ENCODE measurements around the gene KCNN1.
A peak's percentile ranks its signal among the peaks of the same experiment; 100 is the strongest.

DNA sequence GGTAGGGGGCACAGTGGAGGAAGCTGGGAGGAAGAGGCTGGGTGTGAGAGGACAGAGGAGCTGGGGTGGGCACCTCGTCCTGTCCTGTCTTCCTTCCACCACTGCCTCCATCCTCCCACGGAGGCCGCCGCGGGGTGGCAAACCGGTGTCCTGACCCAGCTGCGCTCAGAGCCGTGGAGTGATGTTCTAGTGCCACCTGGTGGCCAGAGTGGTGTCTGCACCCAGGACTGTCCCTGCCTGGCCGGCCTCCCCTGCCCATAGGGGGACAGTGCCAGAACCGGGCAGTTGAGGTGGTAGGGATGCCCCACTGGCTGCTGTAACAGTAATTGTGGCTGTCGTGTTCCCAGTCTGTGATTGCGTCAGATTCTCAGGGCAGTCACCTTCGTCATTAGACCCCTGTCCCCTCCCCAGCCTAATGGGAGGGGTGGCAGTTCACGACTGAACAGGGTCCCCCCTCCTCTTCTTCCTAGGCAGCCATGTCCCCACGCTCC, 30.0 kb downstream of the KCNN1 start:
- no peak for TF ChIP-seq JUN (IDR thresholded peaks at IDR 0.05; ENCODE audit: borderline replicate concordance, low read depth, low read length)
- no peak for TF ChIP-seq JUN (CRISPR knock-in tag; IDR thresholded peaks at IDR 0.05; ENCODE audit: borderline replicate concordance)
- TF ChIP-seq, protein P1, sequence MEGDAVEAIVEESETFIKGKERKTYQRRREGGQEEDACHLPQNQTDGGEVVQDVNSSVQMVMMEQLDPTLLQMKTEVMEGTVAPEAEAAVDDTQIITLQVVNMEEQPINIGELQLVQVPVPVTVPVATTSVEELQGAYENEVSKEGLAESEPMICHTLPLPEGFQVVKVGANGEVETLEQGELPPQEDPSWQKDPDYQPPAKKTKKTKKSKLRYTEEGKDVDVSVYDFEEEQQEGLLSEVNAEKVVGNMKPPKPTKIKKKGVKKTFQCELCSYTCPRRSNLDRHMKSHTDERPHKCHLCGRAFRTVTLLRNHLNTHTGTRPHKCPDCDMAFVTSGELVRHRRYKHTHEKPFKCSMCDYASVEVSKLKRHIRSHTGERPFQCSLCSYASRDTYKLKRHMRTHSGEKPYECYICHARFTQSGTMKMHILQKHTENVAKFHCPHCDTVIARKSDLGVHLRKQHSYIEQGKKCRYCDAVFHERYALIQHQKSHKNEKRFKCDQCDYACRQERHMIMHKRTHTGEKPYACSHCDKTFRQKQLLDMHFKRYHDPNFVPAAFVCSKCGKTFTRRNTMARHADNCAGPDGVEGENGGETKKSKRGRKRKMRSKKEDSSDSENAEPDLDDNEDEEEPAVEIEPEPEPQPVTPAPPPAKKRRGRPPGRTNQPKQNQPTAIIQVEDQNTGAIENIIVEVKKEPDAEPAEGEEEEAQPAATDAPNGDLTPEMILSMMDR (IDR thresholded peaks at IDR 0.05 in 2 of 3, conservative IDR thresholded peaks at IDR 0.05 in 1 of 3; ENCODE audit: insufficient read depth in 2 of 3, low read depth in 1 of 3, low read length in 3 of 3), result peak; percentile 96 to 99 (median 98)
- TF ChIP-seq, protein P2, sequence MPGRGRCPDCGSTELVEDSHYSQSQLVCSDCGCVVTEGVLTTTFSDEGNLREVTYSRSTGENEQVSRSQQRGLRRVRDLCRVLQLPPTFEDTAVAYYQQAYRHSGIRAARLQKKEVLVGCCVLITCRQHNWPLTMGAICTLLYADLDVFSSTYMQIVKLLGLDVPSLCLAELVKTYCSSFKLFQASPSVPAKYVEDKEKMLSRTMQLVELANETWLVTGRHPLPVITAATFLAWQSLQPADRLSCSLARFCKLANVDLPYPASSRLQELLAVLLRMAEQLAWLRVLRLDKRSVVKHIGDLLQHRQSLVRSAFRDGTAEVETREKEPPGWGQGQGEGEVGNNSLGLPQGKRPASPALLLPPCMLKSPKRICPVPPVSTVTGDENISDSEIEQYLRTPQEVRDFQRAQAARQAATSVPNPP (IDR thresholded peaks at IDR 0.05; ENCODE audit: borderline replicate concordance, insufficient read depth, insufficient read length), result no peak
- no peak for TF ChIP-seq ZNF444 (CRISPR knock-in tag; IDR thresholded peaks at IDR 0.05)
- no peak for TF ChIP-seq NR3C1 (CRISPR knock-in tag; IDR thresholded peaks at IDR 0.05)
- no peak for TF ChIP-seq ILK (tag; IDR thresholded peaks at IDR 0.05; ENCODE audit: borderline replicate concordance, low read depth)
- TF ChIP-seq KDM1A (IDR thresholded peaks at IDR 0.05), result no peak
- no peak for TF ChIP-seq STAT5B (CRISPR knock-in tag; IDR thresholded peaks at IDR 0.05)
- TF ChIP-seq POLR2A (conservative IDR thresholded peaks at IDR 0.05), result no peak

Data from K562 (cell line).